ENCODE results near the gene KL. TPM values are rescaled to one million over a fixed set of nuclear protein-coding genes. Genes with fewer than 3 reads are reported as not detected.

KL gene
- total and polyA plus RNA-seq, 10 of the 15 experiments (the other 5 are each of a cell fraction or from before 2014, with no cell fraction given), result 0.08 to 2.1 (median 1.4) TPM

- Histone ChIP-seq H3K36me3 (ENCODE audit: control insufficient read depth in 2 of 2, insufficient read depth in 2 of 2, low read length in 1 of 2) (no peaks in the 10 kb centered on the region), H3K79me2 (ENCODE audit: control insufficient read depth, insufficient read depth, low read length) (no peaks in the 10 kb centered on the region), H3K4me1 (ENCODE audit: control insufficient read depth, insufficient read depth, low read length) (peaks cover 12% of the 10 kb centered on the region), H3K27ac (ENCODE audit: control insufficient read depth, insufficient read depth) (no peak overlapping the region), H4K20me1 (ENCODE audit: control insufficient read depth, insufficient read depth) (no peaks in the 10 kb centered on the region), H3K9ac (ENCODE audit: control insufficient read depth, insufficient read depth, low read length) (peak overlapping the region; percentile 33; the same call in 1 of the 2 replicates), H3K27me3 (replicated peaks in 1 of 2; ENCODE audit: control insufficient read depth in 2 of 2, insufficient read depth in 2 of 2, low read length in 1 of 2) (peaks cover 0 to 6% of the 10 kb centered on the region in 2 experiments; a peak in 1 of 4 replicates), H3K9me3 (replicated peaks; ENCODE audit: control insufficient read depth, insufficient read depth, low read length) (no peaks in the 10 kb centered on the region; the same call in 2 of the 3 replicates), H2AFZ (ENCODE audit: control insufficient read depth, low read depth, low read length) (peak overlapping the region; percentile 78), H3K4me3 (peak overlapping the region; percentile 69), H3K4me2 (ENCODE audit: control insufficient read depth, insufficient read depth) (peak overlapping the region; percentile 69)
- ChIA-PET POLR2A (interaction anchor here (0.9 to 1.4 kb wide), 5 partner anchors 15 to 520 kb away, joined by 3 to 5 read pairs (median 3); no protein-coding TSS in a partner anchor), CTCF (interaction anchor here (0.6 to 1.7 kb wide), 23 partner anchors 14 to 708 kb away, joined by 3 to 8 read pairs (median 3); partner anchors contain the start of gene PDS5B), SMC1A (ENCODE audit: uncharacterized antibody, unreplicated experiment) (interaction anchor here (0.6 to 2.5 kb wide), 16 partner anchors 10 to 526 kb away, joined by 3 to 14 read pairs (median 4); no protein-coding TSS in a partner anchor), RAD21 (ENCODE audit: unreplicated experiment) (interaction anchor here (0.6 to 1.9 kb wide), 19 partner anchors 16 to 711 kb away, joined by 3 to 21 read pairs (median 4); partner anchors contain the start of gene PDS5B)
- BruUV-seq (replicated peaks), result TSS peak; percentile 87
- peak; percentile 65 for DNase-seq (ENCODE audit: low read depth, low spot score)
- intact Hi-C loops (cut with micrococcal nuclease; ENCODE audit: unreplicated experiment), result loop anchor here (1.0 to 5.0 kb wide), 5 partner anchors 107 to 431 kb away; partner anchors contain the start of gene PDS5B
- peak; percentile 92 for FAIRE-seq
- in situ Hi-C loops (cut with MboI), result no loop called here
- ATAC-seq, result peak; percentile 88
- WGBS (ENCODE audit: insufficient coverage, insufficient replicate concordance, low lambda C conversion rate, missing lambda C conversion rate), result 16% methylated on average over 15 of the region's 15 CpGs
- TF ChIP-seq POLR2A (IDR thresholded peaks at IDR 0.05; ENCODE audit: low read depth, low read length), result no peak
- no peak for TF ChIP-seq MEF2B (IDR thresholded peaks at IDR 0.05; ENCODE audit: partially characterized antibody, poor library complexity, severe bottlenecking)
- no peak for TF ChIP-seq RFX5 (IDR thresholded peaks at IDR 0.05; ENCODE audit: low read depth, low read length)
- no peak for TF ChIP-seq SIN3A (IDR thresholded peaks at IDR 0.05; ENCODE audit: low read depth, low read length)
- TF ChIP-seq ZNF207 (IDR thresholded peaks at IDR 0.05; ENCODE audit: borderline replicate concordance), result no peak
- no peak for TF ChIP-seq ZNF592 (IDR thresholded peaks at IDR 0.05)
- no peak for TF ChIP-seq LARP7 (IDR thresholded peaks at IDR 0.05)
- TF ChIP-seq ZBTB11 (CRISPR knock-in tag; IDR thresholded peaks at IDR 0.05), result no peak
- 0 out of 3 replicates have a peak, but pooled peaks have one; percentile 28 for TF ChIP-seq POU2F2 (IDR thresholded peaks at IDR 0.05; ENCODE audit: borderline replicate concordance, low read depth, low read length)
- no peak for TF ChIP-seq FOXK2 (IDR thresholded peaks at IDR 0.05)
- TF ChIP-seq YY1 (IDR thresholded peaks at IDR 0.05; ENCODE audit: low read depth, low read length), result 0 out of 2 replicates have a peak, but pooled peaks have one; percentile 27
- no peak for TF ChIP-seq CHD4 (IDR thresholded peaks at IDR 0.05)
- TF ChIP-seq ZBTB4 (CRISPR knock-in tag; IDR thresholded peaks at IDR 0.05), result no peak
Observed at GRCh38 chr13:33017323-33017929, 1.2 kb downstream of the KL start.

Data from GM12878 (cell line).